GM21381 (cell line): ENCODE measurements around the gene CCDC78.
A peak's percentile ranks its signal among the peaks of the same experiment; 100 is the strongest.

Experiments used
- ATAC-seq: cut with Tn5 transposase; IDR thresholded peaks from one replicate; pipeline ENCODE4 v1.9.1; 2021; ENCODE audit warnings: mild to moderate bottlenecking, moderate library complexity; ENCODE audit not compliant: unreplicated experiment

Gene CCDC78

GRCh38 chr16:680967-681745, 45.1 kb downstream of the CCDC78 start:
- ATAC-seq, result no peak

GRCh38 chr16:680625-680945, 45.7 kb downstream of the CCDC78 start:
- ATAC-seq, result no peak

GRCh38 chr16:679814-680624, 46.2 kb downstream of the CCDC78 start, which contains the start of gene STUB1:
Gene STUB1, plus strand, starts transcription at chr16:680410. Its CDS starts 116 bp downstream, at chr16:680526.
- ATAC-seq, result peak; percentile 41

- no peak for ATAC-seq
Measured at GRCh38 chr16:678858-679813, 47.1 kb downstream of the CCDC78 start.

- no peak for ATAC-seq
Measured at GRCh38 chr16:678209-678857, 47.9 kb downstream of the CCDC78 start.

- no peak for ATAC-seq
Measured at GRCh38 chr16:677316-678190, 48.7 kb downstream of the CCDC78 start.

GRCh38 chr16:676913-677312, 49.3 kb downstream of the CCDC78 start:
- ATAC-seq, result no peak

GRCh38 chr16:676565-676902, 49.7 kb downstream of the CCDC78 start:
- ATAC-seq, result no peak

GRCh38 chr16:675884-676564, 50.2 kb downstream of the CCDC78 start:
- ATAC-seq, result no peak

GRCh38 chr16:674968-675883, 51.0 kb downstream of the CCDC78 start, which contains the start of gene RHBDL1:
Gene RHBDL1, plus strand, starts transcription at chr16:675671. Its CDS starts 120 bp downstream, at chr16:675791.
- ATAC-seq, result no peak

GRCh38 chr16:674214-674881, 51.9 kb downstream of the CCDC78 start:
- ATAC-seq, result no peak

GRCh38 chr16:673399-673991, 52.7 kb downstream of the CCDC78 start:
- ATAC-seq, result no peak

- ATAC-seq, result no peak
Measured at GRCh38 chr16:672851-673250, 53.4 kb downstream of the CCDC78 start.
